GM21526 (cell line): ENCODE results near the gene DMGDH.
"Not testable (repeated sequence)": the region's sequence is repeated elsewhere in the genome, so short reads cannot be mapped to it uniquely, and the experiment has no call there.

Experiments
- ATAC-seq: cut with Tn5 transposase; IDR thresholded peaks from one replicate; pipeline ENCODE4 v1.9.1; 2021; ENCODE audit warnings: moderate library complexity; ENCODE audit not compliant: unreplicated experiment, low FRiP score

Gene DMGDH

GRCh38 chr5:78983194-78983593 lies 86.3 kb downstream of the DMGDH start:
- not testable (repeated sequence) for ATAC-seq

GRCh38 chr5:78979909-78980308 lies 89.6 kb downstream of the DMGDH start:
- no peak for ATAC-seq

- no peak for ATAC-seq
Observed at GRCh38 chr5:78979117-78979742, 90.2 kb downstream of the DMGDH start.

- no peak for ATAC-seq
Observed at GRCh38 chr5:78975035-78975434, 94.4 kb downstream of the DMGDH start.

GRCh38 chr5:78974601-78975000 lies 94.9 kb downstream of the DMGDH start:
- no peak for ATAC-seq

GRCh38 chr5:78974011-78974410 lies 95.5 kb downstream of the DMGDH start:
- ATAC-seq = no peak

- ATAC-seq = no peak
Observed at GRCh38 chr5:78972654-78973428, 96.6 kb downstream of the DMGDH start.

GRCh38 chr5:78971998-78972397 lies 97.5 kb downstream of the DMGDH start:
- no peak for ATAC-seq

GRCh38 chr5:78968781-78969180 lies 100.7 kb downstream of the DMGDH start:
- no peak for ATAC-seq

- no peak for ATAC-seq
Observed at GRCh38 chr5:78964889-78965288, 104.6 kb downstream of the DMGDH start.

- ATAC-seq = no peak
Observed at GRCh38 chr5:78961743-78962142, 107.7 kb downstream of the DMGDH start.

GRCh38 chr5:78959767-78960166 lies 109.7 kb downstream of the DMGDH start:
- no peak for ATAC-seq

GRCh38 chr5:78958672-78959445 lies 110.6 kb downstream of the DMGDH start:
- no peak for ATAC-seq

- no peak for ATAC-seq
Observed at GRCh38 chr5:78956901-78957300, 112.6 kb downstream of the DMGDH start.

- ATAC-seq = no peak
Observed at GRCh38 chr5:78953092-78953800, 116.2 kb downstream of the DMGDH start.
